NCI-H69 (cell line): ENCODE measurements around the gene FAM47B.

Source experiments
- DNase-seq: peaks from one replicate; lab custom pipeline; 2025; lab: John Stamatoyannopoulos, UW

FAM47B gene

GRCh38 chrX:34942496-34942895 lies at the start of gene FAM47B:
Gene FAM47B, plus strand, starts transcription at chrX:34942796. Its CDS starts 36 bp downstream, at chrX:34942832.
- no peak for DNase-seq

GRCh38 chrX:34893741-34894140 lies 48.9 kb upstream of the FAM47B start:
- no peak for DNase-seq

- DNase-seq = no peak
These were observed 41.9 kb upstream of the FAM47B start for GRCh38 chrX:34900691-34901090.

GRCh38 chrX:34901761-34902160 lies 40.8 kb upstream of the FAM47B start:
- DNase-seq = no peak

- no peak for DNase-seq
These were observed 39.3 kb upstream of the FAM47B start for GRCh38 chrX:34903316-34903715.

DNA sequence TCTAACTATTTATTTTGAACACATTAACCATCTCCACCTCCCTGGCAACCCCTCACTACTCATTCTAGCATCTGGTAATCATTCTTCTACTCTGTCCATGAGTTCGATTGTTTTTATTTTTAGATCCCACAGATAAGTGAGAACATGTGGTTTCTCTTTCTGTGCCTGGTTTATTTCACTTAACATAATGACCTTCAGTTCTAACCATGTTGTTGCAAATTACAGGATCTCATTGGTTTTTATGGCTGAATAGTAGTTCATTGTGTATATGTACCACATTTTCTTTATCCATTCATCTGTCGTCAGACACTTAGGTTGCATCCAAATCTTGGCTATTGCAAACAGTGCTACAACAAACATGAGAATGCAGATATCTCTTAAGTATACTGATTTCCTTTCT lies 33.4 kb upstream of the FAM47B start:
- DNase-seq = no peak

- no peak for DNase-seq
These were observed 27.0 kb upstream of the FAM47B start for GRCh38 chrX:34915463-34916225.

DNA sequence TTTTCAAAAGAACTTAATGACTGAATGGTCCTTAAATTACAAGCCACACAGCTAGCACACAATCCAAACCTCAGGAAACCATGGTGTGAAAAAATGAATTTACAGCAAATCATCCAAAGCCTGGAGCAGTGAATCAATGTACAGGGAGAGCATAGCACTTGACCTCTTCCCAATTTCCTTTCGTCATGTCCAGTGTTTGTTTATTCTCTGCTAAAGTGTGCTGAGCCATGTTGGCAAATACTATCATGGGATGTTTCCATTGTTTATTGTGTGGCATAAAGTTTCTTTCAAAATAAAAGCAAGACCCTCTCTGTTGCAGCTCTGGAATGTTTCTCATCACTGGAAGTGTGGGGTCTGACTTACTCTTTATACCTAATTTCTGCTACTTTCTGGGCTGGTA lies 25.4 kb upstream of the FAM47B start:
- DNase-seq = no peak

DNA sequence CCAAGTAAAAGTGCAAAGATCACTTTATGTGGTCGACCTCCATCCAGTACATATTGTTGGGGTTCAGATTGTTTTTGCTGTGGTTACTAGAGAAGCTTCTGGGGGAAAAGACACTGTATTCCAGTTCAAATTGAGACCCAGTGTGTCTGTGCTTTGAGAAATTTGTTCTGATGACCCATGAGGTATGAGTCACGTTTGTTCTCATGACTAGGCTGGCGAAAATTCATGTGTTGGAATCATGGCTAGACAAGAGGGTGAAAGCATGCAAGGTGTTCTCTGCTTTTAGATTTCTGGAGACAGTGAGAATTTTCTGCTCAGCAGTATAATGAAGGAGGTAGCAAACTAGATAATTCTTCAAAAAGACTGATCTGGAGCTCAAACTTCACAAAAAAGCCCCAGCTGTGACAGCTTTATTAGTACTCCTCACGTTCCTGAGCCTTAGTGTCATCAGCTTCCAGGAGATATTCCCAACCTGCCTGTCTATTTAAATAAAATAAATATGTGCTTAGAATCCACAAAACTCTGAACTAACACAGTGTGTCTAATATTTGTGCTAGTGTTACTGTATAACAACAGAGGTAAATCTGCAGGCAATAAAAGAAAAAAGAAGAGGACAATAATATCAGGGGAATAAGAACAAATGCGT lies 24.4 kb upstream of the FAM47B start:
- DNase-seq = no peak

- DNase-seq = peak; percentile 1
These were observed 23.7 kb upstream of the FAM47B start for GRCh38 chrX:34918856-34919255.

- DNase-seq = no peak
These were observed 14.7 kb upstream of the FAM47B start for GRCh38 chrX:34927866-34928265.

GRCh38 chrX:34943235-34943634 lies 639 bp downstream of the FAM47B start:
- DNase-seq = no peak

DNA sequence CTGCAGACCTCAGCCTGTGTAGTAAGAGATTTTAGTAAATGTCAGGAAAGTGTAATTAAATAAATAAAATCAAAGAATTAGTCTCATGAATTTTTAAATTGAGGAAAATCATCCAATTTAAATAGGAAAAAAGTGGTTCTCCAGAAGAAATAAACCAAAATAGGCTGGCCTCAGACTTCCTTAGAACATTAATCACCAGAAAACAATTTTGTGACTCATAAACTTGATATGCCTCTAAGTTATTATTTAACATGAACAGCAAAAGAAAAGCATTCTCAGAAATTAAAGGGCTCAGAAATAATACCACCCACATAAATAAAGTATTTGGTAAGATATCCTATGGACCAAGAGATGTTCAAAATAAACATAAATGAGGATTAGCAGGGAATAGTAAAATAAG lies 14.3 kb downstream of the FAM47B start:
- DNase-seq = no peak

GRCh38 chrX:34961662-34962061 lies 19.1 kb downstream of the FAM47B start:
- DNase-seq = no peak

- no peak for DNase-seq
These were observed 29.6 kb downstream of the FAM47B start for GRCh38 chrX:34972206-34972605.

DNA sequence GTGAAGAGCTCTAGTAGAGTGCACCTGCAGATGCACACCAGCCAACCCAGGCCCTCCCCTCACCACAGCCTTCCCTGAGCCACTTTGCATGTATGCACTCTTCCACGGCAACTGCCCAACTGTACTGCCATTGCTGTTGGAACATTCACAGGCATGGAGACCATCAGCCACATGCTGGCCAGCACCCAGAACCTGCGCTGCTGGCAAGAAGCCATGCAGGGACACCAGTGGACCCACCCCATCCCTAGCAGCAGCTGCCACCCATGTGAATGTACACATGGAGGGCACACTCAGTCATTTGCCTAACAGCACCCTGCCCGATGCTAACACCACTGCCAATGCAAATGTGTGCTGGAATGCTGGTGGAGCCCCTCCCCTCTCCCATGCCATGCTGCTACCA lies 35.6 kb downstream of the FAM47B start:
- DNase-seq = no peak

GRCh38 chrX:34987646-34988045 lies 45.0 kb downstream of the FAM47B start:
- DNase-seq = no peak
